Tibial nerve (tissue), 4 donors: ENCODE measurements around the gene DBH.

Experiments
- CTCF ChIP-seq, 5 experiments: fragments of 200-600 bp in 3 of 5; fragments of 450-650 bp in 2 of 5; sonication (generic) in 3 of 5; IDR thresholded peaks; one replicate each; pipeline ENCODE4 v1.5.1; 2016 to 2019; ENCODE audit warnings: antibody characterized with exemption in 5 of 5, mild to moderate bottlenecking in 3 of 5, moderate library complexity in 2 of 5
- EP300 ChIP-seq, 2 donors: sonication (generic); formaldehyde crosslinking; IDR thresholded peaks; one replicate each; pipeline ENCODE4 v1.6.1; 2017; ENCODE audit warnings: antibody characterized with exemption in 2 of 2, mild to moderate bottlenecking in 1 of 2
- POLR2A ChIP-seq, 2 donors: fragments of 450-650 bp; IDR thresholded peaks; one replicate each; pipeline ENCODE4 v1.6.1; 2017; ENCODE audit warnings: antibody characterized with exemption in 2 of 2, mild to moderate bottlenecking in 2 of 2, moderate library complexity in 2 of 2

- TF ChIP-seq POLR2A (IDR thresholded peaks at IDR 0.05) (no peak), CTCF (IDR thresholded peaks at IDR 0.05) (no peak), EP300 (IDR thresholded peaks at IDR 0.05) (no peak)
Measured at GRCh38 chr9:133655701-133656100, 19.5 kb downstream of the DBH start.
